OCI-LY1 (cell line): ENCODE results near the gene SLAMF6.

Experiments
- EZH2 ChIP-seq: fragments of 200-600 bp; sonication (generic), shearing (Covaris generic); IDR thresholded peaks from 2 replicates; pipeline ENCODE4 v1.8.0; 2017; ENCODE audit warnings: borderline replicate concordance, mixed run types, mild to moderate bottlenecking, antibody characterized with exemption, low read length, moderate library complexity, mixed read lengths
- TF ChIP-seq, protein P1 (sequence below): fragments of 200-600 bp; sonication (generic), shearing (Covaris generic); IDR thresholded peaks from 2 replicates; pipeline ENCODE4 v1.5.1; 2017; ENCODE audit warnings: mild to moderate bottlenecking, antibody characterized with exemption, low read length, moderate library complexity, mixed read lengths

DNA sequence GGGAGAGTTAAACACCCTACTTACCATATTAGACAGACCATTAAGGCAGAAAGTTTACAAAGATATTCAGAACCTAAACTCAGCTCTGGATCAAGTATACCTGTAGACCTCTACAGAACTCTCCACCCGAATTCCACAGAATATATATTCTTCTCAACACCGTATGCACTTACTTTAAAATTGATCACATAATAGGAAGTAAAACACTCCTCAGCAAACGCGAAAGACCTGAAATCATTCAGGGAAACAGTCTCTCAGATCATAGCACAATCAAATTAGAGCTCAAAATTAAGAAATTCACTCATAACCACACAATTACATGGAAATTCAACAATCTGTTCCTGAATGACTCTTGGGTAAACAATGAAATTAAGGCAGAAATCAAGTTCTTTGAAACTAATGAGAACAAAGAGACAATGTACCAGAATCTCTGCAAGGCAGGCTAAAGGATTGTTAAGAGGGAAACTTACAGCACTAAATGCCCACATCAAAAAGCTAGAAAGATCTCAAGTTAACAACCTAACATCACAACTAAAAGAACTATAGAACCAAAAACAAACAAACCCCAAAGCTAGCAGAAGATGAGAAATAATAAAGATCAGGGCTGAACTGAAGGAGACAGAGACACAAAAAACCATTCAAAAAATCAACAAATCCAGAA, 37.1 kb upstream of the SLAMF6 start:
- TF ChIP-seq, protein P1, sequence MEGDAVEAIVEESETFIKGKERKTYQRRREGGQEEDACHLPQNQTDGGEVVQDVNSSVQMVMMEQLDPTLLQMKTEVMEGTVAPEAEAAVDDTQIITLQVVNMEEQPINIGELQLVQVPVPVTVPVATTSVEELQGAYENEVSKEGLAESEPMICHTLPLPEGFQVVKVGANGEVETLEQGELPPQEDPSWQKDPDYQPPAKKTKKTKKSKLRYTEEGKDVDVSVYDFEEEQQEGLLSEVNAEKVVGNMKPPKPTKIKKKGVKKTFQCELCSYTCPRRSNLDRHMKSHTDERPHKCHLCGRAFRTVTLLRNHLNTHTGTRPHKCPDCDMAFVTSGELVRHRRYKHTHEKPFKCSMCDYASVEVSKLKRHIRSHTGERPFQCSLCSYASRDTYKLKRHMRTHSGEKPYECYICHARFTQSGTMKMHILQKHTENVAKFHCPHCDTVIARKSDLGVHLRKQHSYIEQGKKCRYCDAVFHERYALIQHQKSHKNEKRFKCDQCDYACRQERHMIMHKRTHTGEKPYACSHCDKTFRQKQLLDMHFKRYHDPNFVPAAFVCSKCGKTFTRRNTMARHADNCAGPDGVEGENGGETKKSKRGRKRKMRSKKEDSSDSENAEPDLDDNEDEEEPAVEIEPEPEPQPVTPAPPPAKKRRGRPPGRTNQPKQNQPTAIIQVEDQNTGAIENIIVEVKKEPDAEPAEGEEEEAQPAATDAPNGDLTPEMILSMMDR: no peak
- no peak for TF ChIP-seq EZH2
